IMR-90 (cell line): ENCODE measurements around the gene GNB1L. TPM values are rescaled to one million over a fixed set of nuclear protein-coding genes. Genes with fewer than 3 reads are reported as not detected.

Experiments used
- ATAC-seq: fragments of 200-7000 bp; cut with Tn5 transposase; 2 replicates; pipeline ENCODE4 v1.9.1; 2020; ENCODE audit warnings: low read depth, mild to moderate bottlenecking, moderate library complexity
- BruUV-seq: library from RNA; stranded (reverse); fragments of 400-500 nt; replicated peaks from 2 replicates; lab custom pipeline; 2021; lab: Mats Ljungman, UMichigan
- CTCF ChIA-PET: fragments of 300-600 bp; formaldehyde crosslinking; extraction: SDS; loops from one replicate; lab custom pipeline; 2021; ENCODE audit warnings: antibody characterized with exemption; lab: Yijun Ruan, JAX
- POLR2A ChIA-PET: fragments of 300-600 bp; sonication (Branson Sonifier 250); formaldehyde crosslinking; loops from one replicate; lab custom pipeline; 2022; ENCODE audit warnings: antibody characterized with exemption; ENCODE audit not compliant: unreplicated experiment; lab: Charles Lee
- DNase-seq: peaks from one replicate; pipeline ENCODE4 v3.0.0; 2013
- H2AFZ ChIP-seq: replicated peaks from 2 replicates; pipeline ENCODE3; 2013; ENCODE audit warnings: low read length, mild to moderate bottlenecking; ENCODE audit not compliant: poor library complexity
- H2AK5ac ChIP-seq: 2 replicates; pipeline ENCODE4 v1.6.1; 2013; ENCODE audit warnings: low read depth, low read length, inconsistent platforms
- H2AK9ac ChIP-seq: replicated peaks from 2 replicates; pipeline ENCODE3; 2013; ENCODE audit warnings: mild to moderate bottlenecking, low read depth, low read length, moderate library complexity; ENCODE audit not compliant: poor library complexity
- H2BK120ac ChIP-seq: 2 replicates; pipeline ENCODE4 v1.6.1; 2013; ENCODE audit warnings: low read depth, low read length, inconsistent platforms
- H2BK15ac ChIP-seq: 3 replicates; pipeline ENCODE4 v1.6.1; 2013; ENCODE audit warnings: low read depth, low read length, inconsistent platforms
- H2BK20ac ChIP-seq: 2 replicates; pipeline ENCODE4 v1.6.1; 2013; ENCODE audit warnings: low read depth, mild to moderate bottlenecking, inconsistent platforms, low read length, moderate library complexity
- H2BK5ac ChIP-seq: 2 replicates; pipeline ENCODE4 v1.6.1; 2013; ENCODE audit warnings: mild to moderate bottlenecking, low read depth, low read length, inconsistent platforms; ENCODE audit not compliant: poor library complexity, severe bottlenecking
- H3K14ac ChIP-seq: replicated peaks from 2 replicates; pipeline ENCODE4 v1.6.1; 2013; ENCODE audit warnings: low read depth, low read length, inconsistent platforms
- H3K18ac ChIP-seq: 2 replicates; pipeline ENCODE4 v1.6.1; 2013; ENCODE audit warnings: low read depth, low read length, control low read depth
- H3K23ac ChIP-seq: 2 replicates; pipeline ENCODE4 v1.6.1; 2013; ENCODE audit warnings: low read depth, low read length, inconsistent platforms
- H3K27ac ChIP-seq: 2 replicates; pipeline ENCODE4 v1.5.1; 2013; ENCODE audit warnings: mild to moderate bottlenecking, control low read depth, low read length; ENCODE audit not compliant: insufficient read depth
- H3K27me3 ChIP-seq: 2 replicates; pipeline ENCODE4 v1.6.1; 2013; ENCODE audit warnings: low read length; ENCODE audit not compliant: control insufficient read depth, insufficient read depth
- H3K36me3 ChIP-seq: 2 replicates; pipeline ENCODE4 v1.6.1; 2013; ENCODE audit warnings: low read length, mixed read lengths; ENCODE audit not compliant: control insufficient read depth, insufficient read depth
- H3K4ac ChIP-seq: 2 replicates; pipeline ENCODE4 v1.6.1; 2013; ENCODE audit warnings: low read depth, low read length, inconsistent platforms
- H3K4me1 ChIP-seq: 2 replicates; pipeline ENCODE4 v1.6.1; 2013; ENCODE audit warnings: low read length, mixed read lengths; ENCODE audit not compliant: control insufficient read depth, insufficient read depth
- H3K4me2 ChIP-seq: 2 replicates; pipeline ENCODE4 v1.6.1; 2013; ENCODE audit warnings: low read depth, mild to moderate bottlenecking, control low read depth, low read length, moderate library complexity
- H3K4me3 ChIP-seq: 2 replicates; pipeline ENCODE4 v1.5.1; 2013; ENCODE audit warnings: low read depth, mild to moderate bottlenecking, control low read depth, low read length, moderate library complexity; ENCODE audit not compliant: insufficient read depth
- H3K56ac ChIP-seq: 2 replicates; pipeline ENCODE4 v1.6.1; 2013; ENCODE audit warnings: low read length, inconsistent platforms; ENCODE audit not compliant: insufficient read depth; ENCODE audit errors: extremely low read depth
- H3K79me1 ChIP-seq, 2 experiments: 2 replicates each; pipeline ENCODE4 v1.6.1; 2013; ENCODE audit warnings: low read length in 2 of 2, inconsistent platforms in 1 of 2, low read depth in 1 of 2
- H3K9ac ChIP-seq: 2 replicates; pipeline ENCODE4 v1.6.1; 2013; ENCODE audit warnings: low read depth, low read length, control low read depth
- H3K9me1 ChIP-seq: 2 replicates; pipeline ENCODE4 v1.6.1; 2013; ENCODE audit warnings: low read length, inconsistent platforms; ENCODE audit not compliant: insufficient read depth
- H3K9me3 ChIP-seq: 2 replicates; pipeline ENCODE4 v1.6.1; 2013; ENCODE audit warnings: low read length; ENCODE audit not compliant: control insufficient read depth, insufficient read depth
- H4K20me1 ChIP-seq: 2 replicates; pipeline ENCODE4 v1.6.1; 2013; ENCODE audit warnings: low read length, inconsistent platforms; ENCODE audit not compliant: insufficient read depth
- H4K5ac ChIP-seq: 2 replicates; pipeline ENCODE4 v1.6.1; 2013; ENCODE audit warnings: mild to moderate bottlenecking, low read depth, low read length, control low read depth
- H4K8ac ChIP-seq, 2 experiments: 2 replicates each; pipeline ENCODE4 v1.6.1; 2013; ENCODE audit warnings: low read depth in 2 of 2, low read length in 2 of 2, control low read depth in 1 of 2, inconsistent platforms in 1 of 2
- H4K91ac ChIP-seq: 2 replicates; pipeline ENCODE4 v1.6.1; 2013; ENCODE audit warnings: low read depth, low read length, inconsistent platforms; ENCODE audit not compliant: insufficient read depth
- BHLHE40 ChIP-seq: fragments of 150-350 bp; IDR thresholded peaks from 2 replicates; pipeline ENCODE4 v1.6.1; 2016; ENCODE audit warnings: mild to moderate bottlenecking, low read depth, low read length
- CHD1 ChIP-seq: IDR thresholded peaks from 2 replicates; pipeline ENCODE4 v1.6.1; 2012; ENCODE audit warnings: low read depth, low read length, improper control_type of control experiment
- CTCF ChIP-seq: conservative IDR thresholded peaks from 2 replicates; pipeline ENCODE4 v1.5.1; 2012; ENCODE audit warnings: mild to moderate bottlenecking, low read depth, low read length, improper control_type of control experiment
- FOS ChIP-seq: fragments of 150-350 bp; IDR thresholded peaks from 2 replicates; pipeline ENCODE4 v1.6.1; 2016; ENCODE audit warnings: low read depth, low read length
- MAFK ChIP-seq: IDR thresholded peaks from 2 replicates; pipeline ENCODE4 v1.6.1; 2012; ENCODE audit warnings: low read depth, low read length, improper control_type of control experiment
- MAZ ChIP-seq: IDR thresholded peaks from 2 replicates; pipeline ENCODE4 v1.6.1; 2012; ENCODE audit warnings: low read depth, mild to moderate bottlenecking, low read length, improper control_type of control experiment, moderate library complexity, borderline replicate concordance
- MXI1 ChIP-seq: IDR thresholded peaks from 2 replicates; pipeline ENCODE4 v1.6.1; 2012; ENCODE audit warnings: low read depth, mild to moderate bottlenecking, low read length, moderate library complexity, borderline replicate concordance
- NFE2L2 ChIP-seq: fragments of 150-350 bp; IDR thresholded peaks from 2 replicates; pipeline ENCODE4 v1.6.1; 2016; ENCODE audit warnings: low read depth, mild to moderate bottlenecking, low read length
- RCOR1 ChIP-seq: IDR thresholded peaks from 2 replicates; pipeline ENCODE4 v1.6.1; 2012; ENCODE audit warnings: mild to moderate bottlenecking, low read length, improper control_type of control experiment; ENCODE audit not compliant: insufficient replicate concordance
- SMC3 ChIP-seq: fragments of 150-350 bp; IDR thresholded peaks from 2 replicates; pipeline ENCODE4 v1.6.1; 2016; ENCODE audit warnings: low read depth, mild to moderate bottlenecking, antibody characterized with exemption, low read length, moderate library complexity
- WGBS, 2 experiments: methylation state at CpG; one replicate each; pipeline versions ENCODE4 v1.1.5 to v1.1.7; 2013; ENCODE audit warnings: missing lambda C conversion rate in 2 of 2; ENCODE audit not compliant: insufficient read length in 1 of 2; ENCODE audit errors: extremely low coverage in 2 of 2; 5-methylcytosine and 5-hydroxymethylcytosine counted together
- dilution Hi-C: fragments of 300-500 bp; cut with HindIII; formaldehyde crosslinking; loops from one replicate; pipeline ENCODE4 v1.14.3; 2018; ENCODE audit warnings: low sequenced_read_pairs; ENCODE audit not compliant: unreplicated experiment
- in situ Hi-C: fragments of 300-500 bp; cut with MboI; formaldehyde crosslinking; loops from 3 replicates; pipeline ENCODE4 v1.14.3; 2019; ENCODE audit warnings: low sequenced_read_pairs, inconsistent platforms, mixed read lengths
- intact Hi-C: fragments of 100-400 bp; cut with micrococcal nuclease; formaldehyde crosslinking; loops from 2 replicates; pipeline ENCODE4 v1.10.0; 2022
- polyA plus RNA-seq, 3 experiments: library from polyadenylated mRNA; depleted of rRNA; stranded (reverse); fragments of >200 nt; gene quantifications; 2 replicates each; pipeline ENCODE4 v1.2.3, GENCODE V29; 2012; ENCODE audit warnings: low replicate concordance in 1 of 3
- total RNA-seq: library from RNA; depleted of rRNA; stranded (reverse); fragments of >200 nt; gene quantifications from 2 replicates; pipeline ENCODE4 v1.2.3, GENCODE V29; 2012
- TF ChIP-seq, protein P1 (sequence below): fragments of 150-350 bp; IDR thresholded peaks from 2 replicates; pipeline ENCODE4 v1.6.1; 2016; ENCODE audit warnings: low read depth, mild to moderate bottlenecking, low read length, moderate library complexity, borderline replicate concordance

Gene GNB1L
- total and polyA plus RNA-seq, 2 of the 4 experiments (the other 2 are of a cell fraction): 2.5 to 4.4 TPM

DNA sequence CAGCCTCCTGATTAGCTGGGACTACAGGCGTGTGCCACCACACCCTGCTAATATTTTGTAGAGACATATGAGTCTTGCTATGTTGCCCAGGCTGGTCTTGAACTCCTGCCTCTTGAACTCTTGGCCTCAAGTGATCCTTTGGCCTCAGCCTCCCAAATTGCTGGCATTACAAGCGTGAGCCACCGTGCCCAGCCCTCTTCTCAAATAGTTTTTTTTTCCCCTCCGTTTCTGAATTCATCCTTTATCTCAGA, 82.3 kb downstream of the GNB1L start:
- Histone ChIP-seq H4K20me1 (no peaks in the 10 kb centered on the region), H4K91ac (no peak overlapping the region), H3K9me1 (peaks cover 6% of the 10 kb centered on the region; the same call in 1 of the 2 replicates), H3K4me3 (no peak overlapping the region), H2BK5ac (no peak overlapping the region), H3K4me2 (no peak overlapping the region), H3K56ac (no peak overlapping the region), H3K4me1 (no peaks in the 10 kb centered on the region), H3K4ac (no peak overlapping the region), H3K14ac (no peak overlapping the region), H3K23ac (no peak overlapping the region), H2AFZ (no peak overlapping the region), H4K5ac (no peak overlapping the region), H3K36me3 (no peaks in the 10 kb centered on the region), H2BK20ac (no peak overlapping the region), H2AK9ac (no peak overlapping the region), H3K27ac (no peak overlapping the region), H4K8ac (no peak overlapping the region), H2BK120ac (no peak overlapping the region), H2AK5ac (no peak overlapping the region), H3K9me3 (no peaks in the 10 kb centered on the region), H3K18ac (no peak overlapping the region), H2BK15ac (no peak overlapping the region), H3K9ac (no peak overlapping the region), H3K27me3 (peaks cover 72% of the 10 kb centered on the region), H3K79me1 (no peaks in the 10 kb centered on the region)
- no peak for ATAC-seq
- TF ChIP-seq FOS: no peak
- TF ChIP-seq, protein P1, sequence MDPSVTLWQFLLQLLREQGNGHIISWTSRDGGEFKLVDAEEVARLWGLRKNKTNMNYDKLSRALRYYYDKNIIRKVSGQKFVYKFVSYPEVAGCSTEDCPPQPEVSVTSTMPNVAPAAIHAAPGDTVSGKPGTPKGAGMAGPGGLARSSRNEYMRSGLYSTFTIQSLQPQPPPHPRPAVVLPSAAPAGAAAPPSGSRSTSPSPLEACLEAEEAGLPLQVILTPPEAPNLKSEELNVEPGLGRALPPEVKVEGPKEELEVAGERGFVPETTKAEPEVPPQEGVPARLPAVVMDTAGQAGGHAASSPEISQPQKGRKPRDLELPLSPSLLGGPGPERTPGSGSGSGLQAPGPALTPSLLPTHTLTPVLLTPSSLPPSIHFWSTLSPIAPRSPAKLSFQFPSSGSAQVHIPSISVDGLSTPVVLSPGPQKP: no peak
- TF ChIP-seq BHLHE40: no peak
- no peak for TF ChIP-seq RCOR1
- TF ChIP-seq MAZ: no peak
- no peak for TF ChIP-seq SMC3
- TF ChIP-seq CHD1: no peak
- TF ChIP-seq NFE2L2: no peak
- TF ChIP-seq MAFK: no peak
- TF ChIP-seq CTCF: no peak
- no peak for TF ChIP-seq MXI1
- CTCF ChIA-PET: no interaction called here
- intact Hi-C loops: no loop called here
- DNase-seq: no peak
- in situ Hi-C loops: no loop called here
- BruUV-seq: no TSS peak
- POLR2A ChIA-PET: no interaction called here
- 58% methylated on average over 3 of the region's 4 CpGs; no CpG with 5 or more reads in 1 of the 2 experiments for WGBS, 2 experiments
- dilution Hi-C loops: no loop called here
